Measurements from ENCODE around the gene GMPR. TPM values are rescaled to one million over a fixed set of nuclear protein-coding genes. Genes with fewer than 3 reads are reported as not detected.

GMPR gene
- total RNA-seq, 1 experiment from 2014 or later: 2.0 TPM

DNA sequence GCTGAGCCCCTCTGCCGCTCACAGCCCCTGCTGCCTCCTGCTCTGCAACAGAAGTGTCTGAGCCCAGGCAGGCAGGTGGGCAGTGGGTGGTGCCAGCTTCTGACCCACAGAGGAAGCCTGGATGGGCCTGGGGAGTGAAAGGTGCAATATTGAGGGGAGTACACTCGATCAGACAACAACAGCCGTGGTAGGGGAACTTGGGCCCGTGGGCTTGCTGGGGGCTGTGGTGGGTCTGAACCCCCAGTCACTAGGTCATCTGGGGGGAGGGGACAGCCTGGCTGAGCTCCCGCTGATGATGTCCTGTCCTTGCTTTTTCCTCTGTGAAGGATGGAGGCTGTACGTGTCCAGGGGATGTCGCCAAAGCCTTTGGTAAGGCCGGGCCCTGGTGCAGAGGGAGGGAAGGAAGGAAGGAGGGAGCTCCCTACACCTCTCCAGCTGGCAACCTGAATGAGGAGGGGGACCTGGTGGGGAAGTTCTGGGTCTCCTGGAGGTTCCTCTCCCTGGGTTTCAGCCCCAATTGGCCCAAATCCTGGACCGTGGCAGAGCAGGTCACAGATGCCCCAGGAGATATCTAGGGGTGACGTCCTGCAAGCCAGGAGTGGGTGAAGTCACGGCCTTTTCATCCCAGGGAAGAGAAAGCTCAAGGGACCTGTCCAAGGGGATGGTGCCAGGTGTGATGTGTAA lies 47.2 kb downstream of the GMPR start:
- TF ChIP-seq, protein P1, sequence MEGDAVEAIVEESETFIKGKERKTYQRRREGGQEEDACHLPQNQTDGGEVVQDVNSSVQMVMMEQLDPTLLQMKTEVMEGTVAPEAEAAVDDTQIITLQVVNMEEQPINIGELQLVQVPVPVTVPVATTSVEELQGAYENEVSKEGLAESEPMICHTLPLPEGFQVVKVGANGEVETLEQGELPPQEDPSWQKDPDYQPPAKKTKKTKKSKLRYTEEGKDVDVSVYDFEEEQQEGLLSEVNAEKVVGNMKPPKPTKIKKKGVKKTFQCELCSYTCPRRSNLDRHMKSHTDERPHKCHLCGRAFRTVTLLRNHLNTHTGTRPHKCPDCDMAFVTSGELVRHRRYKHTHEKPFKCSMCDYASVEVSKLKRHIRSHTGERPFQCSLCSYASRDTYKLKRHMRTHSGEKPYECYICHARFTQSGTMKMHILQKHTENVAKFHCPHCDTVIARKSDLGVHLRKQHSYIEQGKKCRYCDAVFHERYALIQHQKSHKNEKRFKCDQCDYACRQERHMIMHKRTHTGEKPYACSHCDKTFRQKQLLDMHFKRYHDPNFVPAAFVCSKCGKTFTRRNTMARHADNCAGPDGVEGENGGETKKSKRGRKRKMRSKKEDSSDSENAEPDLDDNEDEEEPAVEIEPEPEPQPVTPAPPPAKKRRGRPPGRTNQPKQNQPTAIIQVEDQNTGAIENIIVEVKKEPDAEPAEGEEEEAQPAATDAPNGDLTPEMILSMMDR (conservative IDR thresholded peaks at IDR 0.05): no peak
- no peak for TF ChIP-seq EZH2 (IDR thresholded peaks at IDR 0.05; ENCODE audit: low read depth)
- POLR2A ChIA-PET (ENCODE audit: unreplicated experiment): no interaction called here
- H3K4me2 ChIP-seq: no peak overlapping the region
- CTCF ChIA-PET: interaction anchor here (0.5 kb wide), 1 partner anchor 195 kb away, joined by 6 read pairs; no protein-coding TSS in a partner anchor
- intact Hi-C loops (cut with micrococcal nuclease; ENCODE audit: unreplicated experiment): no loop called here
- peaks cover 6% of the 10 kb centered on the region; the same call in 1 of the 2 replicates for H3K27me3 ChIP-seq (ENCODE audit: insufficient read depth, low read depth)
- no peak for DNase-seq
- no peaks in the 10 kb centered on the region for H3K9me2 ChIP-seq (ENCODE audit: insufficient read depth)
- no peak overlapping the region for H3K4me3 ChIP-seq
- H4K20me1 ChIP-seq (ENCODE audit: insufficient read depth): no peaks in the 10 kb centered on the region
- no peak overlapping the region for H2AFZ ChIP-seq
- H3K4me1 ChIP-seq (replicated peaks; ENCODE audit: insufficient read depth): no peaks in the 10 kb centered on the region
- H3K79me2 ChIP-seq (ENCODE audit: low read depth): no peaks in the 10 kb centered on the region
- H3K36me3 ChIP-seq (ENCODE audit: low read depth): no peaks in the 10 kb centered on the region
- H3F3A ChIP-seq (ENCODE audit: insufficient read depth, low read depth): no peaks in the 10 kb centered on the region
- H3K27ac ChIP-seq: no peak overlapping the region
- no TSS peak for BruUV-seq (replicated peaks)
- H3K9me3 ChIP-seq (ENCODE audit: insufficient read depth, low read depth): no peaks in the 10 kb centered on the region

DNA sequence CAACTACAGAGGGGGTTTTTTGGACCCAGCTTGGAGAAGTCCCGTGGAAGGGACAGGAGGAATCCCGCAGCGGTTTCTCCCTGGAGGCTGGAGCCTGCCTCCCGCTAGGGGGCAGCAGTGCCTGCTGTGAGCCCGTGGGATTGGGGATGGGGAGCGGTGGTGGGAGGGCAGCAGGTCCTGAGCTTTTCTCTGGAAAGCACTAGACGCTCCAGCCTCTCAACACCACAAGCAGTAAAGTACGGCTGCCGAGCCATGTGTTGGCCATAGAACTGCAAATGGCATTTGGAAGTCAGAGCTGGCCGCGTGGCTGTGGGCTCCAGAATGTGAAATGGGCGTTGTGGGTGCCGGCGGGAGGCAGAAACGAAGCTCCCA lies 47.8 kb downstream of the GMPR start:
- H2AFZ ChIP-seq: no peak overlapping the region
- H3K27me3 ChIP-seq (ENCODE audit: insufficient read depth, low read depth): peaks cover 8% of the 10 kb centered on the region; the same call in 1 of the 2 replicates
- TF ChIP-seq EZH2 (IDR thresholded peaks at IDR 0.05; ENCODE audit: low read depth): no peak
- TF ChIP-seq, protein P1 (conservative IDR thresholded peaks at IDR 0.05): peak; percentile 68
- BruUV-seq (replicated peaks): no TSS peak
- H4K20me1 ChIP-seq (ENCODE audit: insufficient read depth): no peaks in the 10 kb centered on the region
- no peaks in the 10 kb centered on the region for H3K79me2 ChIP-seq (ENCODE audit: low read depth)
- peak in 1 of 2 experiments; percentile 27 for DNase-seq
- no peaks in the 10 kb centered on the region for H3K9me3 ChIP-seq (ENCODE audit: insufficient read depth, low read depth)
- no peaks in the 10 kb centered on the region for H3F3A ChIP-seq (ENCODE audit: insufficient read depth, low read depth)
- H3K27ac ChIP-seq: no peak overlapping the region
- POLR2A ChIA-PET (ENCODE audit: unreplicated experiment): no interaction called here
- no peaks in the 10 kb centered on the region for H3K36me3 ChIP-seq (ENCODE audit: low read depth)
- intact Hi-C loops (cut with micrococcal nuclease; ENCODE audit: unreplicated experiment): no loop called here
- no peak overlapping the region for H3K4me2 ChIP-seq
- H3K9me2 ChIP-seq (ENCODE audit: insufficient read depth): no peaks in the 10 kb centered on the region
- no peak overlapping the region for H3K4me3 ChIP-seq
- CTCF ChIA-PET: interaction anchor here (0.5 kb wide), 1 partner anchor 194 kb away, joined by 6 read pairs; no protein-coding TSS in a partner anchor
- H3K4me1 ChIP-seq (replicated peaks; ENCODE audit: insufficient read depth): no peaks in the 10 kb centered on the region

DNA sequence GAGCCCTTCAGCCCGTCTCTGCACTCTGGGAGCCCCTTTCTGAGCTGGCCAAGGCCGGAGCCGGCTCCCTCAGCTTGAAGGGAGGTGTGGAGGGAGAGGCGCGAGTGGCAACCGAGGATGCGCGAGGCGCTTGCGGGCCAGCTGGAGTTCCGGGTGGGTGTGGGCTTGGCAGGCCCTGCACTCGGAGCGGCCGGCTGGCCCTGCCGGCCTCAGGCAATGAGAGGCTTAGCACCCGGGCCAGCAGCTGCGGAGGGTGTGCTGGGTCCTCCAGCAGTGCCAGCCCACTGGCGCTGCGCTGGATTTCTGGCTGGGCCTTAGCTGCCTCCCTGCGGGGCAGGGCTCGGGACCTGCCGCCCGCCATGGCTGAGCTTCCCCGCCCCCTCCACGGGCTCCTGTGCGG lies 49.8 kb downstream of the GMPR start:
- no peak overlapping the region for H3K4me2 ChIP-seq
- no peak overlapping the region for H3K4me3 ChIP-seq
- no peaks in the 10 kb centered on the region for H3K9me2 ChIP-seq (ENCODE audit: insufficient read depth)
- peaks cover 8% of the 10 kb centered on the region; the same call in 1 of the 2 replicates for H3K27me3 ChIP-seq (ENCODE audit: insufficient read depth, low read depth)
- TF ChIP-seq, protein P1 (conservative IDR thresholded peaks at IDR 0.05): no peak
- no peak for TF ChIP-seq EZH2 (IDR thresholded peaks at IDR 0.05; ENCODE audit: low read depth)
- H3K9me3 ChIP-seq (ENCODE audit: insufficient read depth, low read depth): no peaks in the 10 kb centered on the region
- no peaks in the 10 kb centered on the region for H3K79me2 ChIP-seq (ENCODE audit: low read depth)
- ChIA-PET CTCF (no interaction called here), POLR2A (ENCODE audit: unreplicated experiment) (no interaction called here)
- H4K20me1 ChIP-seq (ENCODE audit: insufficient read depth): no peaks in the 10 kb centered on the region
- no peak overlapping the region for H3K27ac ChIP-seq
- no peaks in the 10 kb centered on the region for H3K36me3 ChIP-seq (ENCODE audit: low read depth)
- no peak for DNase-seq
- H3F3A ChIP-seq (ENCODE audit: insufficient read depth, low read depth): no peaks in the 10 kb centered on the region
- no peak overlapping the region for H2AFZ ChIP-seq
- intact Hi-C loops (cut with micrococcal nuclease; ENCODE audit: unreplicated experiment): no loop called here
- BruUV-seq (replicated peaks): no TSS peak
- no peaks in the 10 kb centered on the region for H3K4me1 ChIP-seq (replicated peaks; ENCODE audit: insufficient read depth)

Measured in PC-9 (cell line).